ENCODE results near the gene HSD11B2.
"Not testable (repeated sequence)": the region's sequence is repeated elsewhere in the genome, so short reads cannot be mapped to it uniquely, and the experiment has no call there.

HSD11B2 gene

DNA sequence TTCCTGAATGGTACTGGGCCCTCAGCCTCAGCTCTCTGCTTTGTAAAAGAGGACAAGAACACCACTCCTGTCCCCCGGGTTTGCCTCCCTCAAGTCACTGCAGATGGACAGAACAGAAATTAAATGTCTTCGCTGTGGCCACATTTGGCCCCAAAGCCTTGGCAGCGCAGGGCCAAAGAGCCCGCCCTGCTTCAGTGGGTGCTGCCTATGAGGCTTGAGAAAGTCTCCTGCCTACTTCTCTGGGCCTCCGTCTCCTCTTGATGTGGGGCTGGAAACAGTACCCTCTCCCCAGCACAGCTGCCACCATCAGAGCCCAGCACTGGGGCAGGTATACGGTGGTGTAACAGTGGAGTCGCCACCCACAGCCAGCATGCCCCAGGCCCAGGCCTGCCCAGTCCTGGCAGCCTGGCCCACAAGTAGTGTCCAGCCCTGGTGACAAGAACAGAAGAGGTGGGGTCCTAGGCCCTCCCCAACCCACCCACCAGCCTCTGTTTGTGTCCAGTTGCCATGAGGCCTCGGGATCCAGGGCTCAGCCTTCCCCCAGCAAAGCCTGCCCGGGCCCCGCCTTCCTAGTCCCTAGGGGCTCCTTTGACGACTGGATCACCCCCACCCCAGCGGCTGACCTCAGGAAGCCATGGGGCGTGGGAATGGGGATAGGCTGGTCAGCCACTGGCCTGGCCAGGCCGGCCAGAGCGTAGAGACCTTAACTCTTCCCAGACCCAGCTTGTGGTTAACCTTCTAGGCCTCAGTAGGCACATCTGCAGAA lies 33.7 kb upstream of the HSD11B2 start:
- DNase-seq: no peak

DNA sequence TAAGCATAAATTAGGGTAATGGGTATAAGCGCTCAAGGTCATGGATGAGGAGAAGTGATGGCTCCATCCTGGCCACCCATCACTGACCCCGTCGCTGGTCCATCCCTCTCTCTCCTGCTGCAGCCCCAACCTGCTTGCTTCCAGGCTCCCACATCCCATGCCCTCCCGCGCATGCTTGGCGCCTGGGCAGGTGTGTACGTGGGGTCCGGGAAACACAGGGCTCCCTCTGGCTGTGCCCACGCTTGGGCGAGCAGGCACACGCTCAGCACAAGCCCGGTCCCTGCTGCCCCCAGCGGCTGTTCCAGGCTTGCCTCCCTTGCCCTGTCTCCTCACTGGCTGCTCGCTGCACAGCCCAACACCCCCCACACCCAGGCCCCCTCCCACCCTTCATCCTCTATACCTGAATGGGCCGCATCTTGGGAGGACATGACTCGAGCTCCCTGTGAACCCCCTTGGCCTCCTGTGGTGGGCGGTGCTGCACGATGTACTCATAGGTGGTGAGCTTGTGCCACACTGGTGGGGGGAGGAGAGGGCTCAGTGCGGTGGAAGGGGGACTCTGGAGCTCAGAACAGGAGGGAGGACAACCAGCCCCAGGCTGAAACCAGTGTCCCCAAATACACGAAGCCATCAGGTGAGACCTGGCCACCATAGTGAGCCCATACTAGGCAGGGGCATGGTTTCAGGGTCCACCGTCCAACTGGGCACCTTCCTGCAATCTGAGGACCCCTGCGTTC lies 32.9 kb upstream of the HSD11B2 start:
- no peak for DNase-seq

DNA sequence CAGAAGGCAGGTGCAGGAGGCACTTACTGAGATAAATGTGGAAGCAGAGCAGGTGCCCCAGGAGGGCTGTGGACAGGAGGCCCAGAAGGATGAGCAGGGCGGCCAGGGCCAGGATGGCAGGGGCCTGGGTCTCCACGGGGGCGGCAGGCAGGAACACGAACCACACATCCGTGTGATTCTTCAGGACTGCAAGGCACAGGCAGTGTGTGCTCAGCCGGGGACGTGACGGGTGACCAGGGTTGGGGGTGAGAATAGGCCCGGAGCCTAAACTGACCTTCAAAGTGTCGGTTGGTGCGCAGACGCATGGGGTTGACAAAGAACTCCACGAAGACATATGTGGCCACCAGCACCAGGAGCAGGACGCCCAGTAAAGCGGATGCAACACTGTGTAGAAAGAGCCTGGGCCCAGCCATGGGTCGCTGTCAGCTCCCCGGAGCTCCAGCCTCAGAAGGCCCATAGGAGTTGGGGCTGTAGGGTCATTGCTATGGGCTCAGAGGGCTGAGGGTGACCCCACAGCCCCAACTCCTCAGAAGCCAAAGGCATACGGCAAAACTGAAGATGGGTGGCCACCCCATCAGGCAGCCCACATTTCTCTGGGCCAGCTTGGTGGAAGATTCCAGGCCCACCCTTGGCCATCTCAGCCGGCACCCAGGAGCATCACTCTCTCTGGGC lies 32.2 kb upstream of the HSD11B2 start:
- DNase-seq: no peak

DNA sequence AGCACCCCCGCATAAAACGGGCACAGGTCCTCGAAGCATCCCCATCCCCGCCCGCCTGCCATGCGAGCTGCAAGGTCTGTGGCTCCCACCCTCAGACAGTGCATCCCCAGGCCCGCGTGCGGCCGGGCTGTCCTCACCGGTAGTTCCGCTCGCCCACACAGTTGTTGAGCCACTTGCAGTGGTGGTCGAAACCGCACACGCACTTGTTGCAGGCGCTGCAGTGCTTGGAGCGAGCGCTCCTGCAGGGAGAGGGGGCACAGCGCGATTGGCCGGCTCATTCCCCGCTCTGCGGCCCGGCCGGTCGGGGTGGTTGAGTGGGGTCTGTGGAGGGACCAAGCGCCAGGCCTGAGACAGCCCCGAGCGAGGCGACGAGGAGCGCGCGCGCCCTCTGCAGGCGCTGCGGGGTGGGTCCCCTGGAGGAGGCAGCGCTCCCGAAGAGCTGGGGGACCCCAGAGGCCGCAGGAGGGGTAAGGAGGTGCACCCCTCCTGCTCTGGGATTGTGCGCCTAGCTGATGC lies 31.6 kb upstream of the HSD11B2 start:
- DNase-seq: peak; percentile 55

DNA sequence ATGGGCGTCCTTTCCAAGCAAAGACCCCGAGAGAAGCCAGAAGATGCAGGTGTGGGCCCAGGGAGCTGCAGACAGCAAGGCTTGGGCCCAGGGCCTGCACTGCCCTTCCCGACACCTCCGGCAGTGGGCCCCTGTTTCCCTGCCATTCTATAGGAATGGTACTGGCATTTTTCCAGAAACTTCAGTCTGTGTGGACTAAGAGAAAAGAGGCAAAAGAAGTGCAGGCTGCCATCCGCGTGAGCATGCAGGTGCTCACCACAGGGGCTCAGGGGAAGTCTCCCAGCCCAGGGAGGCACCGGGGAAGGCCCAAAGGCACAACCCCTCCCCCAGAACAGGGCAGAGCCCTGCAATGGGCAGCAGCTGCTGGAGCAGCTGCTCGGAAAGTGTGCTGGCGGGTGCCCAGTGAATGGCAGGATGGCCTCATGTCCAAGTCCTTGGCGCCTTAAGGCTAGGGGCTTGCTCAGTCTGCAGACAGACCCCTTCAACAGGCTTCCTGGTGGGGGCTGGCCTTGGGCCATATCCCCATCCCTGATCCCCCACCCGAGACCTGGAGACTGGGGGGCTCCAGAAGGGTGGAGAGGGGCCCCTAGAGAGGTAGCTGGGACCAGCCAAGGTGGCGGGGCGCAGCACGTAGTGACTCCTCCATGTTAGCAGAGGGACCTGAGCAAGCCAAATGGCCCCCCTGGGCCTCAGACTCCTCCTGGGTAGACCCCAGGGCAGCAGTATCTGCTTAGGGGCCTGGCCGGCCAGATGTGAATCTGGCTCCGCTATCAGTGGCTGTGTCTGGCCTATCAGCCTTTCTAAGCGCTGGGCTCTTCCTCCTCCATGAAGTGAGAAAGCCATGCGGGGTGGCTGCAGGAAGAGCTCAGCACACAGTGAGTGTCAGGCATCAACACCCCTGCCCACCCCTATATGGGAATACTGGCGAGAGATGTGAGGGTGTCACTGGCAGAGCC lies 30.9 kb upstream of the HSD11B2 start:
- no peak for DNase-seq

DNA sequence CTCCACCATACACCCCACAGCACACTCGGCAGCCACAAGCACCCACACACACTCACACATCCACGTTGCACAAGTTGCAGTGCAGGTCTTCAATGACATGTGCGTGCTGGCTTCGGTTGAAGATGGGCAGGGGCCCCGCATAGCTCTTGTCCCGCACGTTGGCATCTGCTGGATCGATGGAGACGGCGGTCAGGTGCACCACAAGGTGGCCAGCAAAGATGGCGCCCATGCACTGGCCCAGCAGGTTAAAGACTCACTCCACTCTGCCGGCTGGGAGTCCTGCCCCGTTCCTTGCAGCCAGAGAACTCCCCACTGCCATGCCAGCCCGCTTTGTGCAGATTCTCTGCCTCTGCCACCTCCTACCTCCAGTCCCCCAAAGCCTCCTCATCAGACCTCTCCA lies 30.0 kb upstream of the HSD11B2 start:
- DNase-seq: no peak

DNA sequence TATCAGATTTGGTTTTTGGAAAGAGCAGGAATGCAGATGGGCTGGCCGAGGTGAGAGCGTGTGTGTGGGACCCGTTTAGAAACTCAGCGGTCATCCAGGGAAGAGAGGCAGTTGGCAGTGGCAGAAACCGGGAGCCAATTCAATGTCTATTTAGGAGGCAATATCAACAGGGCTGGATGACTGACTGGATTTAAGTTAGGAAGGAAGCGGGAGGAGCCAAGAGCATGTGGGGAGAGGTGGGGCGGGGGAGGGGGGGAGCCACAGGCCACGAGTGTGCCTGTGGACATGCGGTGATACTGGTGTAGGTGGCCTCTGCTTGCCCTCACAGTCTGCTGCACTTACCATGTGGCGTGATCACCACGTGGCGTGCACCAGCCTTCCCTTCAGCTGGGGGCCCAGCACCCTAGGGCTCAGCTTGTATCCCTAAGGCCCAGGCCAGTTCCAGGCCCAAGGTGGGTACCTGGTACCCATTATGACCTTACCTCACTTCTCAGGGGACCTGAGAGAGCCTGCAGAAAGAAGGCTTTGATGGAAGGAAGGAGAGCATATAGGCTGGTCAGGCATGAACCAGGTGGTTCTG lies 26.9 kb upstream of the HSD11B2 start:
- DNase-seq: no peak

DNA sequence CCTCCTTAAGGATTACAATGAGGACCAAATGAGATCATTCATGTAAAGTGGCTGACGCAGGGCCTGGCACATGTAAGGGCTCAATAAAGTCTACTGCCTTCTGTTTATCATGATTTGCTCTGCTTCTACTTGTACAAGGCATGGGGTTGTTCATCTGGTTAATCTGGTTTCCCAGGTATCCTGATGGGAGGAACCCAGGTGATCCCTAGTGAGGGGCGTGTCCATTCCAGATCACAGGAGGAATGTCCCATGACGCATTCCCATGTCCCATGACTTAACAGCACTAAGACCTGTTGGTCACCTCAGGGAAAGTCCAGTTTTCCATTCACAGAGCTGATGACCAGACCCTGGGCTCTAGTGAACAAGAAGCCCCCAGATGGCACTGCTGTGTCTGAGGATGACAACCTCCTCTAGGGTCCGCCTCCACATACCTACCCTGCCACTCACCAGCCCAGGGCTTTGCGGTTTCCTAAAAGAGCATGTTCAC lies 26.1 kb upstream of the HSD11B2 start:
- no peak for DNase-seq

DNA sequence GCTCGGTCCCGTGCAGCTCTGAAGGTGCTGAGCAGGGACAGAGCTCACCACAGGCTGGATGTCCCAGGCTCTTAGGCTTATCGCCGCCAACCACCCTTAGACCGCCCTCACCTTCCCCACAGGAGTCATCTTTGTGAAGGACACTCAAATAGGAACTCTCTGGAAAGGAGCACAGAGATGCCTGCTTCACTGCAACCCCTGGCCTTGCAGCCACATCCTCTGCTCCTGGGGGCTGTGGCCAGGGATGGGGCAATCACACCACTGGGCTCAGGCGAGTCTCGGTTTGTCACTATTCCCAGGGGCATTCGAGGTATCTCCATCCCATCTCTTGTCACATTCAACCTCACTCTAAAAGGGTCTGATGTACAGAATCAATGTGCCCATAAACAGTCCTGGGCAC lies 25.6 kb upstream of the HSD11B2 start:
- no peak for DNase-seq

DNA sequence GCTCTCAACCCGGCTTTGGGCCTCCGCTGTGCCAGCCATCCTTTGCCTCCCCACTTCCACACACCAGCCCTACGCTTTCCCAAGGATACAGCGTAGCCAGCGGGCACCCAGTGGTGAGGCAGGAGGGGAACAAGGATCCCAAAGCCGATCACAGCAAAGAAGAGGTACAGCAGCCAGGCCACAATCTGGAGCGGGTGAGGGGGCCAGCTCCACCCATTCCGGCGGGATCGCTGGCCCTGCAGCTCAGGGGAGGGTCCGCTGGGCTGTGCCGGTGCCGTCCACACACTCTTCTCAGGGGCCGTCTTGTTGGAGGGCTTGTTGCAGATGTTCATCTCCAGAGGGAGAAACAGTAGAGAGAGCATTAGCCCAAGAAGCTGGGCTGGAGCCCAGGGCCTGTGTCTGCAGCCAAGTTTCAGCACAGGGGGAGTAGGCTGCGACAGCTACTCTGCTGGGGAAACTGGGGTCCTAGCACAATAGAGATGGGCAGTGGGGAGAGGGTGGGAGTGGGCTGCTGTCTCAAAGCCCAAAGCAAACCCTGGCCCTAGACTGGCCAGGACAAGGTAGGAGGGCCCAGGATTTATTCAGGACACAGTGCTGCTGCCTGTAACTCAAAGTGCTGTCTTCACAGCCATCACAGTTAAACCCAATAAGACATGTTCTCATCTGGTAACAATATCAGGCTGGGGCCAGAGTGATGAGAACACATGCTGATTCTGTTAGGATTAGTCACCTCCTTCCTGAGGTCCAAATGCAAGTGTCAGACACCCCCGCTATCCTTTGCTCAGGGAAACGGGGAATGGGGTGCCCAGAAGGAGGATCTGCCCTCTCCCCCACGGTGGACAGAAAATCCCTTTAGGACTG lies 24.6 kb upstream of the HSD11B2 start:
- no peak for DNase-seq

DNA sequence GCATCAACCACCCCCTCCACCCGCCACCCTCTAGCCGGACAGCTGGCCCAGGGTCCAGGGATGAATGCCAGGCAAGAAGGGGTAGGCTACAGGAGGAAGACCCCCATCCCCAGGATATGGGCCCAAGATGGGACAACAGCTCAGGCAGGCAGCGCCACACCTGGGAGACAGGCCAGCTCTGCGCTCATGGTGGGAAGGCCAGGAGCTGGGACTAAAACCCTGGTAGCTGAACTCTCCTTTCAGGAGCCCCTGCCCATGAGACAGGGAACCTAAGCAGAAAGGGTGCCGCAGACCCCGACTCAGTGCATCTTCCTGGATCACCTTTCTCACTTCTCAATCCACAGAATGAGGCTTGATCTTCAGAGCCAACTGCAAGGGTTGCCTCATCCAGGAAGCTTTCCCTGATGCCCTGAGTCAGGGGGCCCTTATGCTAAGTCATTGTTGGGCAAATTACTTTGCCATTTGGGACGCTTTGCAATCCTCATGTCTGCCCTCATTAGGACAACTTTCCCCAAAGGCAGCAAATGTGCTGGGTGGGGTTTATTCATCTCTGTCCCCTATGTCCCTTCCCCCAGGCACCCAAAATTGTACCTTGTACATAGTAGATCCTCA lies 23.6 kb upstream of the HSD11B2 start:
- DNase-seq: no peak

DNA sequence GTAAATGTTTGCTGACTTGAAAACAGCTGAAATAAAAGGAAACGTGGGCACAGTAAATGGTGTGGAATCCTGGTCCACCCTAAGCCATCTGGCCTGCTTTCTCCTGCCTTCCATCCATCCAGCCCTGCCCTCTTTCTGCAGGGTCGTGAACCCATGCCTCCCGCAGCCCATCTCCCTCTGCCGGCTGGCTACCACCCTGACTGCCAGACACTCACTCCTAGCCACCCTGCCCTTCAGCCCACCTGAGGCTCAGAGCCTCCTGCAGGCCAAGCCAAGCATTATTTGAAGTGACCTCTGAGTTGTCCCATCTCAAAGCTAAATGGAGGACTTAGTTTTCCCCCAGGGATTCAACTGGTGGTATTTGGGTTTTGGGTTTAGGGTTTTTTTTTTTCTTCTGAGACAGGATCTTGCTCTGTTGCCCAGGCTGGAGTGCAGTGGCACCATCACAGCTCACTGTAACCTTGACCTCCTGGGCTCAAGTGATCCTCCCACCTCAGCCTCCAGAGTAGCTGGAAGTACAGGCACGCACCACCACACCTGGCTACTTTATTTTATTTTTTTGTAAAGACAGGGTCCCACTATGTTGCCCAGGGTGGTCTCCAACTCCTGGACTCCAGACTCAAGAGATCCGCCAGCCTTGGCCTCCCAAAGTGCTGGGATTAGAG lies 23.0 kb upstream of the HSD11B2 start:
- DNase-seq: no peak

DNA sequence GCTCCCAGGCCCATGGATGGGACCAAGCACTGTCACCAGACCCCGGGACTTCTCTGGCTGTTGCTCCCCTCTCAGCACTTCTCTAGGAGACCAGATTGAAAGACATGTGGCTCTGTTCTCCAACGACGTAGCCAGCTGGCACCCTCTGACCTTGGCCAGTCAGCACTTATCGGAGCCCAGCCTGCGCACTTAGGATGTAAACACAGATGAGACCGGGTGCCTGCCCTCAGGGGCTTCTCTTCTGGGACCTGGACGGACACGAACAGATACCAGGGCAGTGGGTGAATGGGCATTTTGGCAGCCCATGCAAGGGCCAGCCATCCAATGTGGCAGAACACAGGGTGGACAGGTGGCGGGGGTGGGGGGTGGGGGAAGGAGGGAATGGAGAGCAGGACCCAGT lies 21.3 kb upstream of the HSD11B2 start:
- DNase-seq: no peak

DNA sequence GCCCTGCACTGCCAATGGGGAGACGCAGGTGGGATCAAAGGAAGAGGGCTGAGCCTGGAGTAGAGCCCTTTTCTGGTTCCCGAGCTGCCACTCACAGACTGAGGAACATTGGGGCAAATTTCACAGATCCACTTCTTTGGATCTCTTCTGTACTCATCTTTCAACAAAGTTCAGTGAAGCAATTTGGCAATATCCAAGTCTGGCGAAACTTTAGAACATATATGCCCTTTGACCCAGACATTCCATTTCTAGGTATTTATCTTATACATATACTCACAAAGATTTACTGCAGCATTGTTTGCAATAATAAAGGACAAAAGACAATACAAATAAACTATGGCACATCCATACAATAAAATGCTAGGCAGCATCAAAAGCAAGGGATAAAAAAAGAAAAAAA lies 19.6 kb upstream of the HSD11B2 start:
- no peak for DNase-seq

DNA sequence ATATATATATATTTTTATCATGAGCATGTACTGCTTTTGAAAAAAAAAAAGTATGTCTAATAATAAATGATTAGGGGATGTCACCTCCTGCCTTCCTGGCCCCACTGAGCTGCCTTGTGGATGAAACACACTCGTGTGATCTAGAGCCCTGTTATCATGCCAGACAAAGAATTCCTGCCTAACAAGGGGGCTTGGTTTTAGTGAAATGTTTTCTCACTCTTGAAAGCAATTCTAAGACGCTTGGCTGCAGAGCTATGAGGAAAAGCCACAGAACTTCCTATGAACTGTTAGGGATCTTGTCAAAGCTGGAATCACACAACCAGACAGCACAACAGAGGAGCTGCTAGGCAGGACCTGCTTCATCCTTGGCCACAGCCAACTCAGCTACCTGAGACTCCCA lies 18.6 kb upstream of the HSD11B2 start:
- no peak for DNase-seq

DNA sequence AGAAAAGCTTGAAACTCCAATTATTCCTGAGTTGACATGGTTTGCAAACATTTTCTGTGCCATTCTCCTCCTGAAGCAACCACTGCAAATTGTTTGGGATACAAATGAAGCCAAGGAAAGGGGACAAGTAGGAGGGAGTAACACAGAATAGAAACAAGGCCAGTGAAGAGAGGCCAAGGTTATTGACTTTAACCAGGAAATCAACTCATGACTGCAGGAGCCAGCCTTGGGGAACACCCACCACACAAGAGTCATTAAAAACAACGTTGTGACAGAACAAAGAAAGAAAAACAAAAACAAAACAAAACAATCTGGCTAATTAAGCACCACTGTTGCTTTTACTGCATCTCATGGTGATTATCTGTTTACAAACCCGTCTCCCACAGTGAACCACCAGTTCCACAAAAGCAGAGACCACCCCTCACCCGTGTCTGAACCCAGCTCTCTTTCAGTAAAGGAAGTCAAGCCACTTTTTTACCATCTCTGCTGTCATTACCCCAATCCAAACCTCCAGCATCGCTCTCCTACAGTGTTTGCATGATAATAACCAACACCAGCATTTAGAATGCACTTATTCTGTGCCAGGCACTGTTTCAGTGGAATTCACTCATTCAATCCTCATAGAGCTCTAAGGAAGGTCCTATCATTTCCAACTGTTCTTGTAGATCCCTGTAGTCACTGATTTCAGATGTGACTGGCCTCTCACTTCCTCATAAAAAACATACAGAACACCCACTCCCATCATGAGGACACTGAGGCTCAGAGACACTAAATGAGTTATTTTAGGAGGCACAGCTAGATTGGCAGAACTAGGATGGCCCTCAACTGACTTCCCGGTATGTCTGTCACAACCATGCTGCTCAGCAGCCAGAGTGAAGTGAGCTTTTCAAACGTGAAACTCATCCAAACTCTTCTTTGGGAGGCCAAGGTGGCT lies 16.7 kb upstream of the HSD11B2 start:
- DNase-seq: no peak

DNA sequence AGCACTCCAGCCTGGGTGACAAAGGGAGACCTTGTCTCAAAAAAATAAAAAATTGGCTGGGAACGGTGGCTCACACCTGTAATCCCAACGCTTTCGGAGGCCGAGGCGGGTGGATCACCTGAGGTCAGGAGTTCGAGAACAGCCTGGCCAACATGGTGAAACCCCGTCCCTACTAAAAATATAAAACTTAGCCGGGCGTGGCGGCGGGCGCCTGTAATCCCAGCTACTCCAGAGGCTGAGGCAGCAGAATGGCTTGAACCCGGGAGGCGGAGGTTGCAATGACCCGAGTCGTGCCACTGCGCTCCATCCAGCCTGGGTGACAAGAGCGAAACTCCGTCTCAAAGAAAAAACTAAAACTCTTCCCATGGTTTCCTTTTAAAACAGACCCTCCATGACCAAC lies 15.5 kb upstream of the HSD11B2 start:
- not testable (repeated sequence) for DNase-seq

DNA sequence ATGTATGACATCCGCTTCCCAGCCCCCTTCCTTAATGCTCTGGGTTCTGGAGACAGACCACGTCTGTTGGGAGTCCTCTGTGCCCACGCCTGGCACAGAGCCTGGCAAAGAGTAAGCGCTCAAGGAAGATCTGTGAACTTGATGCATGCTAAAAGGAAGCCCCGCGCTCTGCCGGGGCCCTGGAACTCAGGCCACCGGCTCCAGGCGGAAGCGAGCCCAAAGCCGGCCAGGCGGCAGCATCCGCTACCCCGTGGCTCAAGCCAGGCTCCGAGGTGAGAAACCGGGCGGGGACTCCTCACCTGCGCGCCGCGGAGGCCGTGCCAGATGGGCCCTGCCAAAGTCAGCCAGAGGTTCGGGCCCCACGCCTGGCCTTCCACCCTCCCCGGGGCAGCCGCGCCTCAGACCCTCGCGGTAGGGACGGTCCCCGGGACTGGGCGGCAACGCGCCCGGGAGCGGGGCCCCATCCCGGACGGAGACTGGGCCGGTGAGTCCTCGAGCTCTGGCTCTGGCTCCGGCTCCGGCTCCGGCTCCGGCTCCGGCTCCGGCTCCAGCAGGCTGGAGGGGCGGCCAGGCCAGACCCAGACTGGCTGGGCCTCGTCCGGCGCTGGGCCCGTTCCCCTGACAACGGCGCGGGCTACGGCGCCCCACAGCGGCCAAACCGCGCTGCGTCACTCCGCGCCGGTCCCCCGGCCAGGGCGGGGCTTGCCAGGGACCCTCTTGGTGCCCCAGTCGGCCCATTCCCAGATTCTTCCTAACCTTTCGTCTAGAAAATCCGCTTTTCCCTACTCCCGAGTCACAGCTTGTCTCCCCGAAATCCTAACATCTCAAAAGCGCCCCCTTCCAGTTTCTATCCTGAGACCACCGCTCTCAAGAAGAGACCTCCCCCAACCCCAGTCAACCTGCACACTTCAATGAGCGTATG lies 14.8 kb upstream of the HSD11B2 start, which contains the start of gene ZDHHC1:
Gene ZDHHC1 (minus strand): TSS at position 606 of the 922 bp plus-strand sequence. CDS start 8,702 bp downstream, outside the sequence.
- DNase-seq: peak; percentile 52

All from CD4-positive, alpha-beta T cell treated with Interleukin-17A for 4 hours (primary cell).